GM13976 (cell line): ENCODE results near the gene TEAD4.
"Not testable (repeated sequence)": the region's sequence is repeated elsewhere in the genome, so short reads cannot be mapped to it uniquely, and the experiment has no call there.

ENCODE experiments used
- DNase-seq: peaks from one replicate; pipeline ENCODE4 v3.0.0; 2012; ENCODE audit warnings: low spot score
- CTCF ChIP-seq: IDR thresholded peaks from 2 replicates; pipeline ENCODE4 v1.5.1; 2012; ENCODE audit warnings: borderline replicate concordance, mild to moderate bottlenecking; ENCODE audit not compliant: insufficient read depth; ENCODE audit errors: extremely low read depth, missing control alignments, control extremely low read depth
- in situ Hi-C: fragments of 300-500 bp; cut with MboI; formaldehyde crosslinking; loops from one replicate; pipeline ENCODE4 v1.12.0; 2022; ENCODE audit warnings: low sequenced_read_pairs, mixed read lengths, inconsistent platforms; ENCODE audit not compliant: unreplicated experiment

The TEAD4 gene

GRCh38 chr12:3065300-3065699 lies 106.1 kb downstream of the TEAD4 start:
- in situ Hi-C loops: no loop called here
- no peak for TF ChIP-seq CTCF

GRCh38 chr12:3065846-3066245 lies 106.6 kb downstream of the TEAD4 start:
- in situ Hi-C loops, DNase-seq: not testable (repeated sequence)

More at GRCh38 chr12:3065300-3065699, 106.1 kb downstream of the TEAD4 start:
- no peak for DNase-seq

- DNase-seq: no peak
- no peak for TF ChIP-seq CTCF
- in situ Hi-C loops: no loop called here
Observed at GRCh38 chr12:3069714-3070113, 110.5 kb downstream of the TEAD4 start.

GRCh38 chr12:3071107-3071506 lies 111.9 kb downstream of the TEAD4 start:
- no peak for TF ChIP-seq CTCF
- in situ Hi-C loops: no loop called here
- no peak for DNase-seq

GRCh38 chr12:3071710-3072109 lies 112.5 kb downstream of the TEAD4 start:
- DNase-seq: no peak
- TF ChIP-seq CTCF: no peak
- in situ Hi-C loops: no loop called here

GRCh38 chr12:3073438-3074250 lies 114.4 kb downstream of the TEAD4 start:
- peak; percentile 91 for DNase-seq
- in situ Hi-C loops: no loop called here
- TF ChIP-seq CTCF: peak; percentile 96

- DNase-seq: no peak
- in situ Hi-C loops: no loop called here
- TF ChIP-seq CTCF: no peak
Observed at GRCh38 chr12:3075315-3075714, 116.1 kb downstream of the TEAD4 start.
